GM21786 (cell line): ENCODE data around the gene CHST8.
"Not testable (repeated sequence)": the region's sequence is repeated elsewhere in the genome, so short reads cannot be mapped to it uniquely, and the experiment has no call there.

Experiments used
- ATAC-seq: cut with Tn5 transposase; IDR thresholded peaks from one replicate; pipeline ENCODE4 v1.9.1; 2021; ENCODE audit not compliant: unreplicated experiment

Gene CHST8

DNA sequence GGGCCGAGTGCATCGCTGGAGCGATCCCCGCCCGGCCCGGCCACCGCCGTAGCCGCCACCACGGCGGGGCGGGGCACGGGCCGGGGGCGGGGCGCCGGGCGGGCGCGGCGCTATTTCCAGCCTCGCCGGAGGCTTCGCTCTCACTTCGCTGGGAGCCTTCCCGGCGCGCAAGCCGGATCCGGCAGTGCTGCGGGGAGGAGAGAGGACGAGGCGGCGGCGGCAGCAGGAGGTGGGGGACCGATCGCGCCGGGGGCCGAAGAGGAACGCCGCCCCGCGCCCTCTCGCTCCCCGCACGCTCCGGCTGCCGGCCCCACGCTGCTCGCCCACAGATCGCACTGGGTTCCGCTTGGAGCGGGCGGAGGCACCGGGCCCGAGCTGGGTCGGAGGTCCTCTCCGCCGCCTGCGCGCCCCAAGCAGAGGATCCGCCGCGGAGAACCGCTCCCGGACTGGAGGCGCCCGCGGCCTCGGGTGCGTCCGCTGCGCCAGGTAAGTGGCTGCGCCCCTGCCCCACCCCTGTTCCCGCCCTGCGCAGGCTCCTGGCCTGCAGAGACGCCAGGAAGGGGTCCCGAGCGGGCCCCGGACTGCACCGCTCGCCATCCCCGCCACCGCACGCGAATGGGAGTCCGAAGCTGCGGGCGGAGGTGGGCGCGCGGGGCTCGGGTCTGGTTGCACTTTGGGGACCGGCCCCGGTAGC lies at the start of gene CHST8:
Gene CHST8, plus strand, starts transcription at position 143 of the 694 bp plus-strand sequence. CDS start 67,309 bp downstream, outside the sequence.
- no peak for ATAC-seq

- ATAC-seq: no peak
Observed at GRCh38 chr19:33572929-33573328, 48.8 kb upstream of the CHST8 start.

DNA sequence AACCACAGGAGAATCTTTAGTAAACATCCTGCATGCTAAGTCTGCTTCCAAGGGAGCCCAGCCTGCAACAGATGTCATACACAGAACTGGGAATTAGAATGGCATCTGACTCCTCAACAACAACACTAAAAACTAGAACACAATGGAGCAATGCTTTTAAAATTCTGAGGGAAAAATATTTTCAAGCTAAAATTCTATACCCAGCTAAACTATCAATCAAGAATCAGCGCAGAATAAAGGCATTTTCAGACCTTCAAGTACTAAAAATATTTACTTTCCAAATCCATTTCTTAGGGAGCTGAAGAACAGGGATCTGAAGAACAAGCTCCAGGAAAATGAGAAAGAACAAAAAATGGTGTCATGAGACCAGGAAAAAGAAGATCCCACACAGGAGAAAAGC lies 46.9 kb upstream of the CHST8 start:
- no peak for ATAC-seq

DNA sequence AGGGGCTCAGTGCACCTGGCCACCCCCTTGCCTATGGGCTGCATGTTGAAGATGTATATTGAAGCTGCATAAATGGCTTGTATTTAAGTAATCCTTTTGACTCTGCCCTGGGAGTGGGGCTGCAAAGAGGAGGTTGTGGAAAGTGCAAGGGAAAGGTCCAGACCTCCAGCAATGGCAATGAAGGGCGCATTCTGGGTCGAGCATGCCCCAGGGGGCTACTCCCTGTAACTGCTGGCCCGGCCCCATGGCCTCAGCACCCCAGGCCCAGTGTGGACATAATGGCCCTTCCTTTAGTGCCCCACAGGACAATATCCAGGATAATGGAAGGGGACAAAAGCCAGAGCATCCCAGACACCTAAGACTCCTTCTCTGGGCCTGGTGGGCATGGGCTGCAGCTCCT lies 43.1 kb upstream of the CHST8 start:
- ATAC-seq: no peak

GRCh38 chr19:33580026-33580644 lies 41.6 kb upstream of the CHST8 start:
- ATAC-seq: no peak

- ATAC-seq: no peak
Observed at GRCh38 chr19:33580645-33581037, 41.1 kb upstream of the CHST8 start.

DNA sequence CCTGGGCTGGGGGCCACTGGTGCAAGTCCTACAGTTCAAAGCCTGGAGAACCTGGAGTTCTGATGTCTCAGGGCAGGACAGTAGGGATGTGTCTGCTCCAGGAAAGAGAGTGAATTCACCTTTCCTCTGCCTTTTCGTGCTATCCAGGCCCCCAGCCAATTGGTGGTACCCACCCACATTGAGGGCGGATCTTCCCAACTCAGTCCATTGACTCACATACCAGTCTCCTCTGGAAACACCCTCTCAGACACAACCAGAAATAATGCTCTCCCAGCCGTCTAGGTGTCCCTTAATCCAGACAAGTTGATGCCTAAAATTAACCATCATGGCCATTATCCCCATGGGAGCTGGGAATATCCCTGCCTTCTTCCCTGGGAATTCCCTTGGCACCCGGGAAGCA lies 38.8 kb upstream of the CHST8 start:
- ATAC-seq: no peak

- no peak for ATAC-seq
Observed at GRCh38 chr19:33587150-33587549, 34.6 kb upstream of the CHST8 start.

GRCh38 chr19:33590224-33590623 lies 31.5 kb upstream of the CHST8 start:
- no peak for ATAC-seq

DNA sequence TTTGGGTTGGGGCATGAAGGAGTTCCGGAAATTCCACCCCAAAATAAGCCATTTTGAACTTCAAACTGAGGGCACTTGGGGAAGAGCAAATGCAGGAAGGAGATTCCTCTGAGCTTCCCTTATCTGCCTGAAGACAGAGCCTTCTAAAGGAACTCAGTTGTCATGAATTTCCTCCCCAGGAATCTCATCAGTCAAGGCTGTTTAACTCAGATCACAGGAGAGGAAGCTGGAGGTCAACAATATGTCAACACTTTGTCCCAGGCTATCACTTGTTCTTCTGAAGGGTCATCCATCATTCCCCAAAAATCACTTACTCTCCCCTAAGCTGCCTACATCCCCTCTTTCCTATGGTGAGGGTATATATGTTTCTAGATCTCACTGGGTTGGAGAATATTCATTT lies 26.0 kb upstream of the CHST8 start:
- ATAC-seq: no peak

- ATAC-seq: no peak
Observed at GRCh38 chr19:33601583-33601982, 20.2 kb upstream of the CHST8 start.

GRCh38 chr19:33602576-33603204 lies 19.1 kb upstream of the CHST8 start:
- no peak for ATAC-seq

DNA sequence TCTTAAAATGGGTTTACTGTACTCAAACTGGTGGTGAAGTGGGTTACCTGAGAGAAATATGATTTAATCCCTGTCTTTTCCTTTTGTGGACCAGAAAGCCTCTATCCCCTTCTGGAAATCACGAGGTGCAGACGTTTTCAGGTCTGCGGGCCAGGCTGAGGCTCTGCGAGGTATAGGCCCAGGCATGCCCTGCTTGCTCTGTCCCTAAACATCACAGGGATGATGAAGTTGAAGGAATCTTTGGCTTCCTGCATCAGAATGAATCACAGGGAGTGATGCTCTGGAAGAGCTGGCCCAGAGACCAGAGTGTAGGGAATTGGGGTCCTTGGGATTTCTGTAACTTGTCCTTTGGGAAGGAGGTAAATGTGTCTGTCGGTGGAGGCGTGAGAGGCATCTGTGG lies 18.4 kb upstream of the CHST8 start:
- no peak for ATAC-seq

- ATAC-seq: no peak
Observed at GRCh38 chr19:33604651-33605050, 17.1 kb upstream of the CHST8 start.

GRCh38 chr19:33605803-33606295 lies 15.9 kb upstream of the CHST8 start:
- ATAC-seq: not testable (repeated sequence)

DNA sequence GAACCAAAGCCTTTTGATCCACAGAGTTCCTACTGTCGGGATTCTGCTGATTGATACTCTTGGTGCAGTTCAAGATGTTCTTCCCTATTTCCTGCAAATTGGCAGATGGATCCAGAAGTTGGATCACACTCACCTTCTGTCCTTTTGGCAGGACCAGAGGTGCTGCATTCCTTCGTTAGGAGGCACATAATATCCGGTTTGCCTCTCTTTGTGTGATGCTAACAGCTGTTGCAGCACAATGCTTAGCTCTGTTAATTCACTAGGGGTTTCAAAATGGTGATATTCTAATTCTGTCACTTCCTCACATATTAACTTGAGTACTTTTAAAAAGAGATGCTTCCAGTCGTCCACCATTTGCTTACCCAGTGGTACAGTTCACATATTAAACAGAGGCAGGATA lies 15.2 kb upstream of the CHST8 start:
- ATAC-seq: no peak

DNA sequence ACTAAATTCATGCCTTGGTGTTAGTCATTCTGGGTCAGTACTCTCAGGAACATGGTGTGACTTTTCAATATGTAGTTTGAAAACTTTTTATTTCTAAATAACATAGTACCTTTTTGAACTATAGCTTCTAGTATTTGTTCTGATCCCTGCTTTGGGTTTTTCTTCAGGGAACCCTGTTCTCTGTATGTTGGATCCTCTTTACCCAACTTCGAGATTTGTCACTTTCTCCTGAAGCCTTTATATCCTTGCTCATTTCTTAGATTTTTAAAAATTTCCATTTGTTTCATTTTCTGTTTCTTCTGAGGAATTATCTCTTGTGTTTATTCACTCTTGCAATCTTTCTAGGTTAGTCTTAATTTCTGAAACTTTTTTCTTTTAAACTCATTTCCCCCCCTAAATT lies 12.4 kb upstream of the CHST8 start:
- ATAC-seq: no peak

DNA sequence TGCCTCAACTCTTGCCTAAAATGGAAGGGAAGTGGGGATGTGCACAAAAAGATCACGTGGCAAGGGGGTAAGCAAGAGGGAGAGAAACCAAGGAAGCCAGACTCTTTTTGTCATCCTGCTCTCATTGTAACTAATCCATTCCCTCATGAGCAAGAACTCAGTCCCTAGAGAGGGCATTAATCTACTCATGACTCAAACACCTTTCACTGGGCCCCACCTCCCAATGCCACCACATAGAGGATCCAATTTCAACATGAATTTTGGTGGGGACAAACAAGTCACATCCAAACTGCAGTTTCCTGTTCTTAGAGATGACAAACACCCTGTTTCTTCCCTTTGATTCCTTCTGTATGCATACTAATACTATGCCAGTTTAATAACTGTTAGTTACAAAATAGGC lies 11.2 kb upstream of the CHST8 start:
- ATAC-seq: no peak

- no peak for ATAC-seq
Observed at GRCh38 chr19:33612928-33613619, 8.7 kb upstream of the CHST8 start.

DNA sequence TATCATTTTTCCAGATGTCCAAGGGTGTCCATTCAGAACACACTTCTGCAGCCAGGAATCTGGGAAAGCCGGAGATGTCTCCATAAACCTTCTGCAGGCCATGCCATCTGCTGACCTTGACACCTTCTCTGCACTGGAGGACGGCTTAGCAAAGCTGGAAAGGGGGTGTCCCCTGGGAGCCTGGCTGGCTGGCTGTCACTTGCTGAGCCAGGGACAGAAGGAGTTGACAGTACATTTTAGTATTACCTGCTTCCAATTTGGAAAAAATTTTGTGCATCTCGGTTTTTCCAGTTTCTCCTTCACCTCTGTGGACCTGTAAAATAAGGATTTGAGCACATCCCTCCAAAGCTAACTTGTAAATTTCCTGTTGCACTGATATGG lies 8.1 kb upstream of the CHST8 start:
- ATAC-seq: no peak

DNA sequence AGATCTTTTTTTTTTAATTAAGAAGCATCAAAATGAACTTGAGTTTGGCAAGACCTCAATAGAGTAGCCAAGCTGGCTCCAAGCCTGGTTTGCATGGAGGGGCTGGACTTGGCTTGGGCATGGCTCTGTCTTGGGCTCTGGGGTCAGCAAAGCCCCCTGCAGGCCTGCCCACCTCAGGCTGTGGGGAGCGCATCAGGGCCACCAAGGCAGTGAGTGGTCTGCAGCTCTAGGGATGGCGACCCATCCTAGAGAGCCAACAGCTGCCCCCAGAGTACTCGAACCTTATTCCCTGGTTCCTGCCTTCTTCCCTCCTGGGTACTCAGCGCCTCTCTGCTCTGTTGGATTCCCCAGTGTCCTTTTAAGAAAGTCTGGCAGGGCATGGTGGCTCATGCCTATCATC lies 5.4 kb upstream of the CHST8 start:
- ATAC-seq: no peak

DNA sequence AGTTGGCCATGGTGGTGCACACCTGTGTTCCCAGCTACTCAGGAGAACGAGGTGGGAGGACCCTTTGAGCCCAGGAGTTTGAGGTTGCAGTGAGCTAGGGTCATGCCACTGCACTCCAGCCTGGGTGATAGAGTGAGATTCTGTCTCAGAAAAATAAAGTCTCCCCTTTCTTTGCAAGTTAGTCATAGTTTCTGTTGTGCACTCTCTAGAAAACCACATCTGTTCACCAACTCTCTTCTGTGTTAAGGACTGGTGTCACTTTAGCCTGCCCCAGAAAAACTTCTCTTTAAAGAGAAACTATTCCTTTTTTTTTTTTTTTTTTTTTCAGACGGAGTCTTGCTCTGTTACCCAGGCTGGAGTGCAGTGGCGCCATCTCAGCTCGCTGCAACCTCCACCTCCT lies 4.9 kb upstream of the CHST8 start:
- ATAC-seq: no peak
